C4-2B (cell line): Measurements from ENCODE around the gene PEX14.

ENCODE experiments used
- ZFX ChIP-seq: fragments of 450-650 bp; IDR thresholded peaks from 2 replicates; pipeline ENCODE4 v1.6.1; 2017
- TF ChIP-seq, protein P1 (sequence below): fragments of 450-650 bp; conservative IDR thresholded peaks from 2 replicates; pipeline ENCODE4 v1.5.1; 2017; ENCODE audit warnings: mild to moderate bottlenecking

DNA sequence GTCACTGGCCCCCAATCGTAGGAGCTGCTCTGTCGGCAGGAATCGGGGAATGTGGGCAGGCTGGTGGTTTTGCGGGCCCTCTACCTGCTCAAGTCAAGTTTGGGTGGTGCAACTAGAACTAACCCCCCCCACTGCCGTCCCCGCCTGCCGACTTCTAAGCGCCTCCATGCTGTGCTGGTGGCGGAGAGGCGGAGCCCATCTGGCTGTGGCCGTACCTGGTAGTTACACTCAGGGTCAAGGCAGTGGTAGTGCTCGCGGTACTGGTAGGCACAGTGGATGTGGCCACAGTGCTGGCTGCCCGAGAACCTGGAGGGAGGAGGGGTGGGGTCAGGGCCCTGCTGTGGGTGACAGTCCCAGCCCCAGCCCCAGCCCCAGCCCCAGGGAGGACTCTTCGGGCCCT lies 181.7 kb downstream of the PEX14 start:
- TF ChIP-seq, protein P1, sequence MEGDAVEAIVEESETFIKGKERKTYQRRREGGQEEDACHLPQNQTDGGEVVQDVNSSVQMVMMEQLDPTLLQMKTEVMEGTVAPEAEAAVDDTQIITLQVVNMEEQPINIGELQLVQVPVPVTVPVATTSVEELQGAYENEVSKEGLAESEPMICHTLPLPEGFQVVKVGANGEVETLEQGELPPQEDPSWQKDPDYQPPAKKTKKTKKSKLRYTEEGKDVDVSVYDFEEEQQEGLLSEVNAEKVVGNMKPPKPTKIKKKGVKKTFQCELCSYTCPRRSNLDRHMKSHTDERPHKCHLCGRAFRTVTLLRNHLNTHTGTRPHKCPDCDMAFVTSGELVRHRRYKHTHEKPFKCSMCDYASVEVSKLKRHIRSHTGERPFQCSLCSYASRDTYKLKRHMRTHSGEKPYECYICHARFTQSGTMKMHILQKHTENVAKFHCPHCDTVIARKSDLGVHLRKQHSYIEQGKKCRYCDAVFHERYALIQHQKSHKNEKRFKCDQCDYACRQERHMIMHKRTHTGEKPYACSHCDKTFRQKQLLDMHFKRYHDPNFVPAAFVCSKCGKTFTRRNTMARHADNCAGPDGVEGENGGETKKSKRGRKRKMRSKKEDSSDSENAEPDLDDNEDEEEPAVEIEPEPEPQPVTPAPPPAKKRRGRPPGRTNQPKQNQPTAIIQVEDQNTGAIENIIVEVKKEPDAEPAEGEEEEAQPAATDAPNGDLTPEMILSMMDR = no peak
- no peak for TF ChIP-seq ZFX
